ENCODE data around the gene USF3. TPM values are rescaled to one million over a fixed set of nuclear protein-coding genes. Genes with fewer than 3 reads are reported as not detected.
A peak's percentile ranks its signal among the peaks of the same experiment; 100 is the strongest.
"Not testable (repeated sequence)": the region's sequence is repeated elsewhere in the genome, so short reads cannot be mapped to it uniquely, and the experiment has no call there.

USF3 gene
- polyA plus RNA-seq, 1 donor, result 14.5 TPM

DNA sequence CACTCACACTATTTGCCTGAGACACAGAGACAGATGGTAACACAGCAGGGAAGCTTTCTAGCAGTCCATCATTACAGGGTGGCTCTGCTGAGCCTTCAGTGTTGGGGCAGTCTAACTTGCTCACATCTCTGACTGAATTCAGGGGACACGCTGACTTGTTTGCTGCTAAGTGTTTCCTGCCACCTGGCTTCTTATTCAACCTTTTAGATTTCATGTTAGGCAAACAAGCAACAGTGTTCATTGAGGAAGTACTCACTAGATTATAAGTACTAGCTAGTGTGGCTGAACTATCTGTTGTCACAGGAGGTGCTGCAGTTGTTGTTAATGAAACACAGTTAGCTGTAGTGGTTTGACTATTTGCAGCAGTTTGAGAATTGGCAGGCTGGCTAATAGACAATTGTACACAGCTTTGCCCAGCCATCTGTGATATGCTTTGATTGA, 37.3 kb downstream of the USF3 start:
- Histone ChIP-seq H3K27ac (ENCODE audit: low read length) (no peak overlapping the region), H3K36me3 (ENCODE audit: control insufficient read depth, insufficient read depth, low read length) (peaks cover 51% of the 10 kb centered on the region), H3K9me3 (ENCODE audit: control insufficient read depth, low read depth, low read length) (no peaks in the 10 kb centered on the region), H3K4me1 (ENCODE audit: control insufficient read depth, insufficient read depth, low read length) (peaks cover 20% of the 10 kb centered on the region), H3K4me3 (ENCODE audit: low read length) (no peak overlapping the region), H3K27me3 (ENCODE audit: control insufficient read depth, insufficient read depth, low read length) (no peaks in the 10 kb centered on the region)
- no peak for DNase-seq
- no CpG with 5 or more reads among the region's 1 CpG for WGBS (ENCODE audit: insufficient coverage, low lambda C conversion rate)

DNA sequence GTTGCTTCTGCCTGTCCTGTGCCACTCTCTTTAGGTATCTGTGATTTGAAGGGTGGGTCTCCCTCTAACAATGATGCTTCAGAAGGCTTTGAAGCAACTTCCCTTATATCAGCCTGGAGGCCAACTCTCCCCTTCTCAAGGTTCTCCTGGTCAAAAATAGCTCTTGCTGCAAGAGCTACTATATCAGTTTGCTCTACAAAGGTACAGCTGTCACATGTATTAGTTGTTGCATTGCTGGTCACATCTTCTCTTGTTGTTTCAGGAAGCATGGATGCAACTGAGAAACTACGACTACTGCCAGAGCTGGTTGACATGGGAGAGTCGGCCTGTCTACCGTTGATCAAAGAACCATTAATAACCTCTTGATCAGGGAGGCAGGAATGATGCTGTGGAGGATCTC, 38.3 kb downstream of the USF3 start:
- H3K4me1 ChIP-seq (ENCODE audit: control insufficient read depth, insufficient read depth, low read length), result peaks cover 13% of the 10 kb centered on the region
- no peak for DNase-seq
- no peaks in the 10 kb centered on the region for H3K27me3 ChIP-seq (ENCODE audit: control insufficient read depth, insufficient read depth, low read length)
- H3K27ac ChIP-seq (ENCODE audit: low read length), result no peak overlapping the region
- no peak overlapping the region for H3K4me3 ChIP-seq (ENCODE audit: low read length)
- WGBS (ENCODE audit: insufficient coverage, low lambda C conversion rate), result 100% methylated on average over 2 of the region's 3 CpGs
- H3K36me3 ChIP-seq (ENCODE audit: control insufficient read depth, insufficient read depth, low read length), result peaks cover 51% of the 10 kb centered on the region
- H3K9me3 ChIP-seq (ENCODE audit: control insufficient read depth, low read depth, low read length), result no peaks in the 10 kb centered on the region

DNA sequence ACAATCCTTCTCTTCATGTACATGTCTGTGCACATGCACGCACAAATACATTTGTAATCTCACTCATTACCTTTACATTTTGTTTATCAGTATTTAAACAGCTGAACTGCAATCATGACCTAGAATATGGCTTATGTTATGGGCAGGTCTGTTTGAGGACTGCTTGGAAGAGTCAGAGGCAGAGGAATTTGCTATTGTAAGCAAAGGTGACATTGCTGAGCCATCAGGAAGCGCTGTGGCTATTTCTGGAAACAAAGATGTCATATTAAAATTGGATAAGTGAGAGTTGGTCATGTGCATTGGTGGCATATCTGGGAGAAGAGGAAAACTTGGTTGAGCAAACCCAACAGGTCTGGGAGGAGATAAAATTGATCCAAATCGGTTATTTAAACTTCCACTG, 41.6 kb downstream of the USF3 start:
- H3K27ac ChIP-seq (ENCODE audit: low read length), result peak overlapping the region; percentile 32
- DNase-seq, result peak; percentile 31 to 47

DNA sequence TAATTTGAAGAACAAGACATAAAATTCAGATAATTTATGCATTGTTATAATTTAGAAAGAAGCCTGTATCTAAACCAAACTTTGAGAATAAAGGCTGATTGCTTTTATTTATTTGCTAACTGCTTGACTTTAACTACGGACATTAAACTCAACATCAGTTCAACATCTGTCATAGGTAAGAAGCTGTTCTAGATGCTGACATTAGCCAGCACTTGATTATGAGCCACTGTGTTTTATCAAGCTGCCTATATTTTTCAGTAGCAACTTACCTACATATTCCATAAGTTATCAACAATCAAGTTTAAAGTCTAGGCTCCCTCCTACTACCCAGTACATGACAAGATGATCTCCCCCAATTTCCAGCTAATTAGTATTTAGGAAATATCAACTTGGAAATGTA, 42.1 kb downstream of the USF3 start:
- Histone ChIP-seq H3K4me1 (ENCODE audit: control insufficient read depth, insufficient read depth, low read length) (no peaks in the 10 kb centered on the region), H3K36me3 (ENCODE audit: control insufficient read depth, insufficient read depth, low read length) (peaks cover 30% of the 10 kb centered on the region), H3K27ac (ENCODE audit: low read length) (peak overlapping the region; percentile 7), H3K4me3 (ENCODE audit: low read length) (no peak overlapping the region), H3K9me3 (ENCODE audit: control insufficient read depth, low read depth, low read length) (no peaks in the 10 kb centered on the region), H3K27me3 (ENCODE audit: control insufficient read depth, insufficient read depth, low read length) (no peaks in the 10 kb centered on the region)
- DNase-seq, result no peak
- WGBS (ENCODE audit: insufficient coverage, low lambda C conversion rate), result no CpG with 5 or more reads among the region's 1 CpG

More for the DNA sequence above, 41.6 kb downstream of the USF3 start:
- no peaks in the 10 kb centered on the region for H3K27me3 ChIP-seq (ENCODE audit: control insufficient read depth, insufficient read depth, low read length)
- H3K4me3 ChIP-seq (ENCODE audit: low read length), result no peak overlapping the region
- no CpG with 5 or more reads among the region's 3 CpGs for WGBS (ENCODE audit: insufficient coverage, low lambda C conversion rate)
- H3K4me1 ChIP-seq (ENCODE audit: control insufficient read depth, insufficient read depth, low read length), result no peaks in the 10 kb centered on the region
- peaks cover 36% of the 10 kb centered on the region for H3K36me3 ChIP-seq (ENCODE audit: control insufficient read depth, insufficient read depth, low read length)
- H3K9me3 ChIP-seq (ENCODE audit: control insufficient read depth, low read depth, low read length), result no peaks in the 10 kb centered on the region

DNA sequence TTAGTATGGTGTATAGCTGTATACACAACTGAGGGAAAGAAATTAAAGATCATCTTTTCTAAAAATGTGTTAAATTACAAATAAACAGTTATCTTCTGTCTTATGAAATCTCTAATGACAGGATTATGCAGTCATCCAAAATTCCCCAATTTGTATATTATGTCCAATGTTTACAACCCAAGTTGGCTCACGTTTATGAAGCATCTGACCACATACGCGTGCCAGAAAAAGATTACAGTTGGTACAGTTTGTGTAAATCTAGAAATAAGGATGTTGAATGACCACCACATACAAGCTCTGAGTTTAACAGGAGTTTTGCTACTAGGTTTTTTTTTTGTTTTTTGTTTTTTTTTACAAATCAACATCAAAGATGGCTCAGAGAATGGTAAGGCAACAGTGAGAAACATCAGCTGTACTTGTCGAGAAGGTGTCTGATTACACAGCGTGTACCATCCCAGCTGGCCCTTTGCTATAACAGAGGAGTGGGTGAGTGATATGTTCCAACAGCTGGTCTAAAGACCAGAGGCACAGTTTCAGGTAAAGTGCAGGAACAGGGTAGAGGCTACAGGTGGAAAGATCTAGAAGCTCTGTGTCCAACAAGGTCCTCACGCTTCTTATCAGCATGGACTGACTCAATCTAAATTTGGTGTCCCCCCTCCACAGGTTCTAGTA, 47.1 kb downstream of the USF3 start:
- no CpG with 5 or more reads among the region's 6 CpGs for WGBS (ENCODE audit: insufficient coverage, low lambda C conversion rate)
- no peak overlapping the region for H3K27ac ChIP-seq (ENCODE audit: low read length)
- no peak for DNase-seq
- H3K36me3 ChIP-seq (ENCODE audit: control insufficient read depth, insufficient read depth, low read length), result no peaks in the 10 kb centered on the region
- no peak overlapping the region for H3K4me3 ChIP-seq (ENCODE audit: low read length)
- H3K9me3 ChIP-seq (ENCODE audit: control insufficient read depth, low read depth, low read length), result peaks cover 12% of the 10 kb centered on the region
- no peaks in the 10 kb centered on the region for H3K27me3 ChIP-seq (ENCODE audit: control insufficient read depth, insufficient read depth, low read length)
- H3K4me1 ChIP-seq (ENCODE audit: control insufficient read depth, insufficient read depth, low read length), result no peaks in the 10 kb centered on the region

DNA sequence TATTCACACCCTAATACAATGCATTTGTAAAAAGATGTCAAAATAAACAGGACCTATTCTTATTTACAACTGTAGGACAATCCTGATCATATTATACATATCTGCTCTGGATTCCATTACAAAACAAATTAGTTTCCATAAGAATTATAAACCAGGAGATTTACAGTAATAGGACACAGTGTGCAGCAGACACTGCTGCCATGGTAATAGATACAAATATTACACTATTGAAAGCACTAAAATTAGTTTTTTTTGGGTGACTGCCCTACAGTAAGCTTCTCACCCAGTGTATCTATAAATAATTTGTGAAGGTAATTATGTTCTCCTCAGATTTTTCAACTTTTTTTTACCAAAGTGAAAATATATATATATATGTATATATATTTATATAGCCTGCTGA, 47.9 kb downstream of the USF3 start:
- Histone ChIP-seq H3K9me3 (ENCODE audit: control insufficient read depth, low read depth, low read length) (peaks cover 20% of the 10 kb centered on the region), H3K4me1 (ENCODE audit: control insufficient read depth, insufficient read depth, low read length) (no peaks in the 10 kb centered on the region), H3K36me3 (ENCODE audit: control insufficient read depth, insufficient read depth, low read length) (no peaks in the 10 kb centered on the region), H3K27ac (ENCODE audit: low read length) (no peak overlapping the region), H3K4me3 (ENCODE audit: low read length) (no peak overlapping the region), H3K27me3 (ENCODE audit: control insufficient read depth, insufficient read depth, low read length) (no peaks in the 10 kb centered on the region)
- no peak for DNase-seq

DNA sequence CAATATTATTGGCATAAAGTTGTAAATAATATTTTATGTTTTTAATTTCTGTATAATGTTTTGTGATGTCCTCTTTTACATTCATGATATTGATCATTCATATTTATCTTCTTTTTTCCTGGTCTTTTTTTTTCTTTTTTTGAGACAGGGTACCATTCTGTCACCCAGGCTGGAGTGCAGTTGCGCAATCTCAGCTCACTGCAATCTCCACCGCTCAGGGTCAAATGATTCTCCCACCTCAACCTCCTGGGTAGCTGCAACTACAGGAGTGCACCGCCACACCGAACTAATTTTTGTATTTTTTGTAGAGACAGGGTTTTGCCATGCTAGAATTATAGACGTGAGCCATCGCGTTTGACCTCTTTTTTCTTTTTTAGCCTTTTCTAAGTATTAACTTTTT, 52.9 kb downstream of the USF3 start:
- Histone ChIP-seq H3K4me1 (ENCODE audit: control insufficient read depth, insufficient read depth, low read length) (no peaks in the 10 kb centered on the region), H3K9me3 (ENCODE audit: control insufficient read depth, low read depth, low read length) (peaks cover 20% of the 10 kb centered on the region), H3K36me3 (ENCODE audit: control insufficient read depth, insufficient read depth, low read length) (no peaks in the 10 kb centered on the region), H3K27ac (ENCODE audit: low read length) (no peak overlapping the region), H3K4me3 (ENCODE audit: low read length) (no peak overlapping the region), H3K27me3 (ENCODE audit: control insufficient read depth, insufficient read depth, low read length) (no peaks in the 10 kb centered on the region)
- no peak for DNase-seq
- WGBS (ENCODE audit: insufficient coverage, low lambda C conversion rate), result 100% methylated on average over 4 of the region's 7 CpGs

DNA sequence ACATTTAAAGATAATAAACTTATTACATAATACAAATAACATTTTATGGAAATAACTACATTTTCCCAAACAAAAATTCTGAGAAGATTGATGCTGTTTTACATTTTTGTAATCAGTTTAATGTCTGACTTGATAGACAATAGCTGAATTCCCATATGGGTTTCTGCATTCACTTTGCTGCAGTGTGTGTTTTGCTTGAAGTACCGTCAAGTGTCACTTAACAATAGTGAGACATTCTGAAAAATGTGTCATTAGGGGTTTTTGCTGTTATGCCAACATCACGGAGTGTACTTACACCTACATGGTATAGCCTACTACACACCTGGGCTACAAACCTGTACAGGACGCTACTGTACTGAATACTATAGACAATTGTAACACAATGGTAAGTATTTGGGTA, 57.5 kb downstream of the USF3 start:
- H3K4me3 ChIP-seq (ENCODE audit: low read length), result no peak overlapping the region
- DNase-seq, result no peak
- H3K27ac ChIP-seq (ENCODE audit: low read length), result no peak overlapping the region
- peaks cover 5% of the 10 kb centered on the region for H3K9me3 ChIP-seq (ENCODE audit: control insufficient read depth, low read depth, low read length)
- no peaks in the 10 kb centered on the region for H3K4me1 ChIP-seq (ENCODE audit: control insufficient read depth, insufficient read depth, low read length)
- H3K36me3 ChIP-seq (ENCODE audit: control insufficient read depth, insufficient read depth, low read length), result no peaks in the 10 kb centered on the region
- H3K27me3 ChIP-seq (ENCODE audit: control insufficient read depth, insufficient read depth, low read length), result no peaks in the 10 kb centered on the region
- no CpG with 5 or more reads among the region's 3 CpGs for WGBS (ENCODE audit: insufficient coverage, low lambda C conversion rate)

DNA sequence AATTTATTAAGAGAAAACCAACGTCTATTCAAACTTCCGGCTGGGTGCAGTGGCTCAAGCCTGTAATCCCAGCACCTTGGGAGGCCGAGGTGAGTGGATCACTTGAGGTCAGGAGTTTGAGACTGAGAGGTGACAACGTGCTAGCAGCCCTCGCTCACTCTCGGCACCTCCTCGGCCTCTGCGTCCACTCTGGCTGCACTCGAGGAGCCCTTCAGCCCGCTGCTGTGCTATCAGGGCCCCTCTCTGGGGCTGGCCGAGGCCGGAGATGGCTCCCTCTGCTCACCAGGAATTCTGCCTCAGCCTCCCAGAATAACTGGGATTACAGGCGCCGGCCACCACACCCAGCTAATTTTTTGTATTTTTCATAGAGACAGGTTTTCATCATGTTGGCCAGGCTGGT, 58.7 kb downstream of the USF3 start:
- 100% methylated on average over 1 of the region's 14 CpGs for WGBS (ENCODE audit: insufficient coverage, low lambda C conversion rate)
- no peaks in the 10 kb centered on the region for H3K9me3 ChIP-seq (ENCODE audit: control insufficient read depth, low read depth, low read length)
- no peaks in the 10 kb centered on the region for H3K36me3 ChIP-seq (ENCODE audit: control insufficient read depth, insufficient read depth, low read length)
- no peak overlapping the region for H3K27ac ChIP-seq (ENCODE audit: low read length)
- no peak overlapping the region for H3K4me3 ChIP-seq (ENCODE audit: low read length)
- H3K4me1 ChIP-seq (ENCODE audit: control insufficient read depth, insufficient read depth, low read length), result no peaks in the 10 kb centered on the region
- no peak for DNase-seq
- no peaks in the 10 kb centered on the region for H3K27me3 ChIP-seq (ENCODE audit: control insufficient read depth, insufficient read depth, low read length)

DNA sequence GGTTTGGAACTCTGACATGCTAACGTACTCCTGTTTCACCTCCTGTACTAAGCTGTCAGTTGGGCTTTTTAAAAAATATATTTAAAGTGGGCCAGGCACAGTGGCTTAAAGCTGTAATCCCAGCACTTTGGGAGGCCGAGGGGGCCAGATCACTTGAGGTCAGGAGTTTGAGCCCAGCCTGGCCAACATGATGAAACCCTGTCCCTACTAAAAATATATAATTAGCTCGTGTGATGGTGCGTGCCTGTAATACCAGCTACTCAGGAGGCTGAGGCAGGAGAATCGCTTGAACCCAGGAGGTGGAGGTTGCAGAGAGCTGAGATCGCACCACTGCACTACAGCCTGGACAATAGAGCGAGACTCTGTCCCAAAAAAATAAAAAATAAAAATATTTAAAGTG, 60.4 kb downstream of the USF3 start:
- not testable (repeated sequence) for H3K36me3 ChIP-seq (ENCODE audit: control insufficient read depth, insufficient read depth, low read length); H3K4me1 ChIP-seq (ENCODE audit: control insufficient read depth, insufficient read depth, low read length); H3K9me3 ChIP-seq (ENCODE audit: control insufficient read depth, low read depth, low read length); H3K27me3 ChIP-seq (ENCODE audit: control insufficient read depth, insufficient read depth, low read length); DNase-seq; H3K27ac ChIP-seq (ENCODE audit: low read length); H3K4me3 ChIP-seq (ENCODE audit: low read length)
- WGBS (ENCODE audit: insufficient coverage, low lambda C conversion rate), result 100% methylated on average over 1 of the region's 7 CpGs

DNA sequence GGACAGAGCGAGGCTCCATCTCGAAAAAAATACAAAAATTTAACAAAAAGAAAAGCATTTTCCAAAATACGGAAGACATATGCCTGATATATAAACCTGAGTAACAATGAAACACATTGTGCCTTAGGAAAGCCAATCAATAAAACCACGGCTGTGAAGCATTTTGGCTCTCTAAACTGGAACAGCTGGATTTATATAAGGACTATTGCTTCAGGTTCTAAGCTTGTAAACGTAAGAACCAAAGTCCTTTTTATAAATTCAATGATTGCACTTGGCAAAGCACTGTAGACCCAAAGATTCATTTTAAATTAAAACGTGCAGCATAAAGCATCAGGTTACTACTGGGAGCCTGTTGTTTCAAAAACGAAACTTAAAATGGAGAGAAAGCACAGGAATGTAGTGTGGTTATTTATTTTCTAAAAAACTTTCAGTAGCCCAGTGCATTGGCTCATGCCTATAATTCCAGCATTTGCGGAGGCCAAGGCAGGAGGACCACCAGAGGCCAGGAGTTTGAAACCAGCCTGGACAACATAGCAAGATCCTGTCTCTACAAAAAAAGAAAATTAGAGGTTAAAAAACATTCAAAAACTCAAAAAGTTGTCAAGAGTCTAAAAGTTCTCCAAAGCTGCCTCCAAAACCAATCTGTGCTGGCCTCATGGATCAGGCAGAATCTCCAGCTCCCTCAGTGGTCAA, 61.5 kb downstream of the USF3 start:
- no peaks in the 10 kb centered on the region for H3K9me3 ChIP-seq (ENCODE audit: control insufficient read depth, low read depth, low read length)
- no peaks in the 10 kb centered on the region for H3K27me3 ChIP-seq (ENCODE audit: control insufficient read depth, insufficient read depth, low read length)
- no peak for DNase-seq
- no peak overlapping the region for H3K27ac ChIP-seq (ENCODE audit: low read length)
- no peaks in the 10 kb centered on the region for H3K36me3 ChIP-seq (ENCODE audit: control insufficient read depth, insufficient read depth, low read length)
- WGBS (ENCODE audit: insufficient coverage, low lambda C conversion rate), result 92% methylated on average over 4 of the region's 8 CpGs
- H3K4me3 ChIP-seq (ENCODE audit: low read length), result no peak overlapping the region
- H3K4me1 ChIP-seq (ENCODE audit: control insufficient read depth, insufficient read depth, low read length), result no peaks in the 10 kb centered on the region

Measured in large intestine (tissue), 3 donors.